CD8-positive, alpha-beta memory T cell (primary cell): Measurements from ENCODE around the gene MALT1. TPM values are rescaled to one million over a fixed set of nuclear protein-coding genes. Genes with fewer than 3 reads are reported as not detected.
A peak's percentile ranks its signal among the peaks of the same experiment; 100 is the strongest.

Experiments used
- CTCF ChIA-PET: fragments of 350-600 bp; sonication (Branson Sonifier 250); formaldehyde crosslinking; loops from one replicate; lab custom pipeline; 2021; ENCODE audit warnings: antibody characterized with exemption; lab: Charles Lee
- POLR2A ChIA-PET: fragments of 350-600 bp; sonication (Branson Sonifier 250); formaldehyde crosslinking; loops from one replicate; lab custom pipeline; 2021; ENCODE audit warnings: antibody characterized with exemption; lab: Charles Lee
- DNase-seq, 5 donors: peaks; one replicate each; pipeline versions ENCODE4 v3.0.0 to v3.0.0-alpha.2; 2020 to 2022; ENCODE audit warnings: mixed read lengths in 1 of 5
- H3K27ac ChIP-seq: one replicate; pipeline ENCODE4 v1.7.0; 2013; ENCODE audit warnings: low read depth, mild to moderate bottlenecking, low read length, moderate library complexity
- H3K27me3 ChIP-seq: 2 replicates; pipeline ENCODE4 v1.7.0; 2013; ENCODE audit warnings: low read length, mild to moderate bottlenecking; ENCODE audit not compliant: insufficient read depth, poor library complexity, severe bottlenecking
- H3K36me3 ChIP-seq: 2 replicates; pipeline ENCODE4 v1.7.0; 2013; ENCODE audit warnings: mild to moderate bottlenecking, low read length, moderate library complexity; ENCODE audit not compliant: insufficient read depth
- H3K4me1 ChIP-seq: 2 replicates; pipeline ENCODE4 v1.7.0; 2013; ENCODE audit warnings: mild to moderate bottlenecking, low read length, moderate library complexity; ENCODE audit not compliant: insufficient read depth
- H3K4me3 ChIP-seq: 2 replicates; pipeline ENCODE4 v1.7.0; 2013; ENCODE audit warnings: mild to moderate bottlenecking, low read length
- H3K9me3 ChIP-seq: 2 replicates; pipeline ENCODE4 v1.7.0; 2013; ENCODE audit warnings: mild to moderate bottlenecking, low read length
- H3K27ac Mint-ChIP-seq, 8 donors: one replicate each; pipeline ENCODE4 v1.8.0; 2020 to 2021; ENCODE audit warnings: mixed read lengths in 8 of 8, mild to moderate bottlenecking in 6 of 8, inconsistent platforms in 3 of 8, moderate library complexity in 3 of 8
- H3K27me3 Mint-ChIP-seq, 2 donors: one replicate each; pipeline ENCODE4 v1.8.0; 2020 to 2021; ENCODE audit warnings: mixed read lengths in 2 of 2, mild to moderate bottlenecking in 1 of 2, moderate library complexity in 1 of 2
- H3K36me3 Mint-ChIP-seq, 3 donors: one replicate each; pipeline ENCODE4 v1.8.0; 2020 to 2021; ENCODE audit warnings: mixed read lengths in 3 of 3, inconsistent platforms in 1 of 3, mild to moderate bottlenecking in 1 of 3
- H3K4me1 Mint-ChIP-seq, 3 donors: one replicate each; pipeline ENCODE4 v1.8.0; 2020 to 2021; ENCODE audit warnings: mixed read lengths in 3 of 3, inconsistent platforms in 1 of 3, mild to moderate bottlenecking in 1 of 3
- H3K4me3 Mint-ChIP-seq, 7 donors: one replicate each; pipeline ENCODE4 v1.8.0; 2020 to 2021; ENCODE audit warnings: mixed read lengths in 7 of 7, mild to moderate bottlenecking in 6 of 7, moderate library complexity in 4 of 7, inconsistent platforms in 2 of 7
- H3K9me3 Mint-ChIP-seq, 5 donors: one replicate each; pipeline ENCODE4 v1.8.0; 2020 to 2022; ENCODE audit warnings: mixed read lengths in 5 of 5, mild to moderate bottlenecking in 3 of 5, moderate library complexity in 2 of 5, inconsistent platforms in 1 of 5
- polyA plus RNA-seq: library from polyadenylated mRNA; unstranded; fragments of 300-500 nt; fragmentation: Illumina TruSeq; gene quantifications from one replicate; pipeline ENCODE4 v1.2.3, GENCODE V29; 2021
- total RNA-seq, 2 experiments: library from RNA; stranded (reverse); gene quantifications; one replicate each; pipeline ENCODE4 v1.2.3, GENCODE V29; 2021

The MALT1 gene
- total and polyA plus RNA-seq, 3 experiments from 2014 or later, result 33.1 to 41.4 (median 35.8) TPM

DNA sequence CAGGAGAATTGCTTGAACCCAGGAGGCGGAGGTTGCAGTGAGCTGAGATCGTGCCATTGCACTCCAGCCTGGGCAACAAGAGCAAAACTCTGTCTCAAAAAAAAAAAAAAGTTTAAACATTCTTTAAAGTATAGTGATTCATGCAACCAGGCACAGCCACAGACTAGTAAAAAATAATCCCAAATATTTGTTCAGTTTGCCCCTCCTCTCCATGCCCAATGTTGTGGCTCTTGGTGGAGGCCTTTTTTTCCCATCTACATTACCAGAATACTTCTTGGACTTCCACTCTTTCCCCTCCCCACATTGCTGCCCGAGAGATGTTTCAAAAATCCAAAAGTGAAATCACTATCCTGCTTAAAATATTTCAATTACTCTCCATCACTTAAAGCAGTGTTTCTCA is 5.1 kb upstream of the MALT1 start:
- POLR2A ChIA-PET, result no interaction called here

DNA sequence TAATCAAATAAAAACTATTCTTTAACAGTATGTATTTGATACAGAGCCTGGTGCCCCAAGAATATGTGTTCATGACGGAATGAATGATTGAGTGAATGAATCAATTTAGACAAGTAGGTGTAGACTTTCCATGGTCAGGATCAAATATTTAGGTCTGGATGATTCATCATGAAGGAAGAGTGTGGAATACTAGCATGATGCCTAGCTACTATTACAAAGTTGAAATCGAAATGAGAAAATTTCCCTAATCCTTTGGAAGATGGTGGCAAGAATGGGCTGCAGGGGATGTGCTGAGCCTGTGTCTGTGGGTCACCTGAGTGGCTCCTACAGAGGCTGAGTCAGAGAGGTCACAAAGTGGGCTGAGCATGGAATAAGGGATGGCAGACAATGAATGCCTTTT is 3.1 kb upstream of the MALT1 start:
- Histone ChIP-seq H3K36me3 (no peaks in the 10 kb centered on the region), H3K4me1 (peaks cover 11% of the 10 kb centered on the region), H3K9me3 (no peaks in the 10 kb centered on the region), H3K27ac (no peak overlapping the region), H3K27me3 (no peaks in the 10 kb centered on the region), H3K4me3 (no peak overlapping the region)
- H3K4me1 Mint-ChIP-seq, result peaks cover 12 to 32% (median 30%) of the 10 kb centered on the region in 3 donors
- H3K4me3 Mint-ChIP-seq, result peak overlapping the region in 1 of 7 donors; percentile 72
- DNase-seq, result no peak
- H3K9me3 Mint-ChIP-seq, result no peaks in the 10 kb centered on the region
- ChIA-PET POLR2A (no interaction called here), CTCF (interaction anchor here (0.6 to 1.3 kb wide), 2 partner anchors 9 to 31 kb away, joined by 3 to 4 read pairs; no protein-coding TSS in a partner anchor)
- no peak overlapping the region for H3K27ac Mint-ChIP-seq
- peaks cover 0 to 2% of the 10 kb centered on the region in 2 donors for H3K27me3 Mint-ChIP-seq
- H3K36me3 Mint-ChIP-seq, result peaks cover 0 to 6% (median 4%) of the 10 kb centered on the region in 3 donors

More for the DNA sequence above, 5.1 kb upstream of the MALT1 start:
- Mint-ChIP-seq H3K27me3 (peaks cover 0 to 2% of the 10 kb centered on the region in 2 donors), H3K4me3 (no peak overlapping the region), H3K36me3 (peaks cover 0 to 4% (median 3%) of the 10 kb centered on the region in 3 donors), H3K4me1 (peaks cover 8 to 31% (median 19%) of the 10 kb centered on the region in 3 donors), H3K9me3 (no peaks in the 10 kb centered on the region), H3K27ac (no peak overlapping the region)
- Histone ChIP-seq H3K9me3 (no peaks in the 10 kb centered on the region), H3K4me1 (peaks cover 4% of the 10 kb centered on the region), H3K27me3 (no peaks in the 10 kb centered on the region), H3K4me3 (no peak overlapping the region), H3K27ac (no peak overlapping the region), H3K36me3 (no peaks in the 10 kb centered on the region)
- DNase-seq, result no peak
- CTCF ChIA-PET, result interaction anchor here (0.9 kb wide), 1 partner anchor 134 kb away, joined by 4 read pairs; no protein-coding TSS in a partner anchor

DNA sequence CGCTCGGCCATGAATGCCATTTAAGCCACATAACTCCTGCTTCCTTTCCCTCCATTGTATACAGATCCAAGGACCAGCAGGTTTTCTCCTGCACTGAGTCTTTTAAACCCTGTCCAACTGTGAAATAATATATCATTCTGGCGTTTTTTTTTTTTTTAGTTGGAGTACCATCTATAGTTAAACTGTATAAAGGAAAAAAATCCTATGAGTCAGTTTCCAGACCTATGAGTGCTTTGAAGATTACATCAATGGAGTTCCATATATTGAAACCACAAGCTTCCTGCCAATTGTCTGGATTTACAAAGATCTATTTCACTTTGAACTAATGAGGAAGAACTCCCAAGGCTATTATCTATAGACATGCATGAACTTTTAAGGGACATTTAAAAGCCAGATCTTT is 2.4 kb upstream of the MALT1 start:
- H3K9me3 Mint-ChIP-seq, result no peaks in the 10 kb centered on the region
- Histone ChIP-seq H3K36me3 (no peaks in the 10 kb centered on the region), H3K4me3 (no peak overlapping the region), H3K27ac (no peak overlapping the region), H3K9me3 (no peaks in the 10 kb centered on the region), H3K27me3 (no peaks in the 10 kb centered on the region), H3K4me1 (peaks cover 18% of the 10 kb centered on the region)
- H3K4me1 Mint-ChIP-seq, result peaks cover 19 to 39% (median 37%) of the 10 kb centered on the region in 3 donors
- ChIA-PET POLR2A (no interaction called here), CTCF (interaction anchor here (0.9 to 1.3 kb wide), 2 partner anchors 10 kb away, joined by 4 read pairs; no protein-coding TSS in a partner anchor)
- peaks cover 0 to 2% of the 10 kb centered on the region in 2 donors for H3K27me3 Mint-ChIP-seq
- H3K4me3 Mint-ChIP-seq, result peak overlapping the region in 2 of 7 donors; percentile 11 to 96
- H3K27ac Mint-ChIP-seq, result peak overlapping the region in 1 of 8 donors; percentile 92
- peaks cover 2 to 10% (median 4%) of the 10 kb centered on the region in 3 donors for H3K36me3 Mint-ChIP-seq
- DNase-seq, result no peak

DNA sequence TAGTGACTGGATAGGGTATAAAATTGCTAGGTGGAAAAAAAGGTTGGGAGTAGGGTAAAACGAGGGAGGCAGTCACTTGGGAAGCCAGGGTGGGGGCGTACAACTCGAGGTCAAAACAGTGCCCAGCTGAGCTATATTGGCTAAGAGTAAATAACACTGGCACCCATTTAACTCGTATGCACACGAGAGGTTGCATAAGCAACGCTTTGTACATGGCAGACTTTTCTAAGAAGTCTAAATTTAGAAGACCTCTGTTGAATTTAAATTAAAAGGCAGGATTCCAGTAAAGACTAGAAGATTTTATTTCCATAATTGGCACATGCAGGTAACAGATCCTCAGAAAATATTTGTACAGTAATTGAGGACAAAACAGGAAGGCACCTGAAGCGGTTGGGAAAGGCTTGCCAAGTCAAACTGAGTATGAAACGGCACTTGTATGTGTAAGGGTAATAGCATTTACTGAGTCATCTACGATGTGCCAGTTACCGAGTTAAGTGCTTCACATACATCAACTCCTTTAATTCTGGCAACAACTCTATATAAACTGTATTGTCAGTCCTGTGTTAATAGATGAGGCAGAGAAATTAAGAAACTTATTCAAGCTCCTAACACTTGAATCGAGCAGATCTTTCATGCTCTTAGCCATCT is 1.4 kb upstream of the MALT1 start:
- no peak overlapping the region for H3K27ac ChIP-seq
- Mint-ChIP-seq H3K4me3 (peak overlapping the region; percentile 32 to 96 (median 87)), H3K27me3 (peaks cover 0 to 2% of the 10 kb centered on the region in 2 donors), H3K9me3 (no peaks in the 10 kb centered on the region), H3K4me1 (peaks cover 29 to 49% (median 46%) of the 10 kb centered on the region in 3 donors), H3K27ac (peak overlapping the region in 7 of 8 donors; percentile 37 to 92 (median 74)), H3K36me3 (peaks cover 4 to 18% (median 5%) of the 10 kb centered on the region in 3 donors)
- peaks cover 28% of the 10 kb centered on the region for H3K4me1 ChIP-seq
- ChIA-PET CTCF (interaction anchor here (0.9 to 4.1 kb wide), 7 partner anchors 11 to 141 kb away, joined by 3 to 35 read pairs (median 17); no protein-coding TSS in a partner anchor), POLR2A (interaction anchor here (2.0 to 3.1 kb wide), 2 partner anchors 11 to 129 kb away, joined by 5 to 43 read pairs; no protein-coding TSS in a partner anchor)
- DNase-seq, result no peak
- H3K4me3 ChIP-seq, result no peak overlapping the region
- no peaks in the 10 kb centered on the region for H3K9me3 ChIP-seq
- no peaks in the 10 kb centered on the region for H3K27me3 ChIP-seq
- H3K36me3 ChIP-seq, result no peaks in the 10 kb centered on the region

DNA sequence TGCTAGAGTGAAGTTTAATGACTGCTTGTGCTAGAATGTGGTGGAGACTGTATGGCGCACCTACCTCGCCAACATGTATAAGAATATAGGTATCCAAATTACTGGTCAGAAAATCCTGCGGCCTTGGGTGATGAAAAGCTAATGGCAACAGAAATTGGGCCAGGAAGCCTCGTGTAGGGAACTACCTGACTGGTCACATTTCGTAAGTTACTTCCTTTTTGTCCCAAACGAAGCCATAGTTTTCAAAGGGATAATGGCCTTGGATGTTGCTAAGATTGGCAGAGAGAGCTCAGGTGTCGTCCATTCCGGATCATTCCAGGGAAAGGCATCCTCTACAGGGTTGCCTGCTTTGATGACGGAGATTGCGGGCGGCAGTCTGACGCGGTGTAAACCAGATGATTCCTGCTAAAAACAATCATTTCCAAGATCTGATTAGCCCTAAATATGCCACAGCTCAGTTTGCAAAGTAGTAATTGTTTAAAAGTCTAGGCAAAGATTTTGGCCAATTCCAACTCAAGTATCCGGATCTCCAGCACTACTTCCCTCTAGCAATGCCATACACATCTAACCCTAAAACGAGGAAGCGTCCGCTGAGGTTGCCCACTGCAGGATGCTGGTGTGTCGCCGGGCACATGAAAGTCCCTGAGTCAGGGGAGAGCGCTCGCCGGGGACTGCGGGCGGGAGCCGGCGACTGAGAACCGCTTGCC is 708 bp upstream of the MALT1 start:
- Mint-ChIP-seq H3K9me3 (no peaks in the 10 kb centered on the region), H3K4me3 (peak overlapping the region; percentile 83 to 96 (median 90)), H3K27me3 (peaks cover 0 to under 1% of the 10 kb centered on the region in 2 donors), H3K36me3 (peaks cover 4 to 18% (median 5%) of the 10 kb centered on the region in 3 donors), H3K4me1 (peaks cover 35 to 56% (median 53%) of the 10 kb centered on the region in 3 donors), H3K27ac (peak overlapping the region; percentile 47 to 93 (median 84))
- Histone ChIP-seq H3K9me3 (no peaks in the 10 kb centered on the region), H3K4me3 (peak overlapping the region; percentile 66), H3K27ac (no peak overlapping the region), H3K36me3 (no peaks in the 10 kb centered on the region), H3K27me3 (no peaks in the 10 kb centered on the region), H3K4me1 (peaks cover 35% of the 10 kb centered on the region)
- POLR2A ChIA-PET, result interaction anchor here (0.6 to 3.1 kb wide), 16 partner anchors 9 to 129 kb away, joined by 3 to 43 read pairs (median 6); no protein-coding TSS in a partner anchor
- DNase-seq, result no peak
- CTCF ChIA-PET, result interaction anchor here (1.0 to 4.1 kb wide), 11 partner anchors 12 to 142 kb away, joined by 3 to 35 read pairs (median 7); no protein-coding TSS in a partner anchor

DNA sequence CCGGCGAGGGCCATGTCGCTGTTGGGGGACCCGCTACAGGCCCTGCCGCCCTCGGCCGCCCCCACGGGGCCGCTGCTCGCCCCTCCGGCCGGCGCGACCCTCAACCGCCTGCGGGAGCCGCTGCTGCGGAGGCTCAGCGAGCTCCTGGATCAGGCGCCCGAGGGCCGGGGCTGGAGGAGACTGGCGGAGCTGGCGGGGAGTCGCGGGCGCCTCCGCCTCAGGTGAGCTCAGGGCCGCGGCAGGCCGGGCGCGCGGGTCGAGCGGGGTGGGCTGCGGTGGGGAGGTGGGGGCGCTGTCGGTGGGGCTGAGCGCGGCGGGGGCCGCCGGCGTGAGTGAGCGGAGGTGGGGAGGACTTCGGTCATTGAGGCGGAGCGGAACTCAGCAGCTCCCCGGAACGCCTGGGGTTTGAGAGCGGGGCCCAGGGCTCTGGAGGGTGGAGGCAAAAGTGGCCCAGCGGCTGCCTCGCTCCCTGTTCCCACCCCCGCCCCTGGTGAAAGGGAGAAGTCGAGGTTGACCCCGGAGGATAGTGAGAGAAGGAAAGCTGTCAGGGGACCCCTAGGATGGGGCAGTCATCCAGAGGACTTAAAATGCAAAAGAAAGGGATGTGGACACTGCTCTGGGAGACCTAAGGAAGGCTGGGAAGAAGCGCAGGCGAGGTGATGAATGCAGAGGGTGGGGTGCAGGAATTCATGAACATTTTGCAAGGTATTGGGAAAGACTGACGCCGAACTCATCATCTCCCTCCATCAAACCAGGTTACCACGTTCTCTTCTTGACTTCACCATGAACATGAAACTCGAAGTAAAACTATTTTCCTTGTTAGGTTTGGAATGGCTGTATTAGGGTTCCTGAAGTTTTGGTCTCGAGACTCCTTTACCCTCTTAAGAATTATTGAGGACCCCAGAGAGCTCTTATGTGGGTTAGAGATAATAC is 633 bp downstream of the MALT1 start:
- H3K27me3 ChIP-seq, result no peaks in the 10 kb centered on the region
- peaks cover 46% of the 10 kb centered on the region for H3K4me1 ChIP-seq
- peak in 2 of 5 donors; percentile 49 to 77 for DNase-seq
- H3K9me3 ChIP-seq, result no peaks in the 10 kb centered on the region
- H3K9me3 Mint-ChIP-seq, result no peaks in the 10 kb centered on the region
- H3K27ac Mint-ChIP-seq, result peak overlapping the region; percentile 89 to 97 (median 94)
- H3K36me3 ChIP-seq, result no peaks in the 10 kb centered on the region
- ChIA-PET POLR2A (interaction anchor here (0.7 to 3.1 kb wide), 21 partner anchors 9 to 142 kb away, joined by 3 to 43 read pairs (median 5); no protein-coding TSS in a partner anchor), CTCF (interaction anchor here (0.9 to 4.1 kb wide), 14 partner anchors 13 to 143 kb away, joined by 3 to 35 read pairs (median 6); no protein-coding TSS in a partner anchor)
- peaks cover 4 to 26% (median 10%) of the 10 kb centered on the region in 3 donors for H3K36me3 Mint-ChIP-seq
- peak overlapping the region; percentile 71 for H3K4me3 ChIP-seq
- no peaks in the 10 kb centered on the region for H3K27me3 Mint-ChIP-seq
- H3K4me1 Mint-ChIP-seq, result peaks cover 47 to 69% (median 65%) of the 10 kb centered on the region in 3 donors
- peak overlapping the region; percentile 80 for H3K27ac ChIP-seq
- peak overlapping the region; percentile 91 to 96 (median 96) for H3K4me3 Mint-ChIP-seq

DNA sequence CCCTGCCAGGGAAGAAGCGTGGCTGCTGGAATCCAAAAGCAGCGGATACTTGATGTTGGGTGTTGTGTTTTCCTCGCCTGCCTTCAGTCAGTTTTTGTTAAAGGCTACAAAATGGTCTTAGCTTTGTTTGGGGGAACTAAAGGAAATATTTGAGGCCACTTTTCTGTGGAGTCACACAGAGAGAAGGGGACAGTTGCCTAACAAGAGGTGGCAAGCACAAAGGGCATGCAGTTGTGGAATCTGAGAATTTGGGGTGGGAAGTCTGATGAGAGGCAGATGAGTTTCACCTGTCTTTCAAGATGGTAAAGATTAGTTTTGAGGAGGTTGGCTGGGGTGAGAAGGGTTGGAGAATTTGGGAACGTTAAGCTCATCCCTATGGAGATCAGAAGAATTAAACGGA is 2.9 kb downstream of the MALT1 start:
- peak overlapping the region; percentile 9 to 83 (median 32) for H3K4me3 Mint-ChIP-seq
- H3K27ac Mint-ChIP-seq, result peak overlapping the region in 6 of 8 donors; percentile 9 to 52 (median 34)

More for the DNA sequence above, 2.9 kb downstream of the MALT1 start:
- no peaks in the 10 kb centered on the region for H3K27me3 ChIP-seq
- peaks cover 4 to 26% (median 10%) of the 10 kb centered on the region in 3 donors for H3K36me3 Mint-ChIP-seq
- H3K4me1 Mint-ChIP-seq, result peaks cover 68 to 88% (median 88%) of the 10 kb centered on the region in 3 donors
- H3K36me3 ChIP-seq, result no peaks in the 10 kb centered on the region
- H3K9me3 ChIP-seq, result no peaks in the 10 kb centered on the region
- no peaks in the 10 kb centered on the region for H3K9me3 Mint-ChIP-seq
- no peak overlapping the region for H3K4me3 ChIP-seq
- ChIA-PET CTCF (interaction anchor here (1.3 to 1.5 kb wide), 2 partner anchors 10 to 90 kb away, joined by 4 to 7 read pairs; no protein-coding TSS in a partner anchor), POLR2A (no interaction called here)
- no peaks in the 10 kb centered on the region for H3K27me3 Mint-ChIP-seq
- peaks cover 51% of the 10 kb centered on the region for H3K4me1 ChIP-seq
- no peak overlapping the region for H3K27ac ChIP-seq
- no peak for DNase-seq
